H1 (cell line): ENCODE data around the gene FAM193A.

Experiments
- CTCF ChIP-seq, 3 experiments: IDR thresholded peaks; 1 replicate in 2 of 3; 2 replicates in 1 of 3; pipeline versions ENCODE4 v1.5.1 to v1.6.1; 2011; ENCODE audit warnings: low read length in 3 of 3, mild to moderate bottlenecking in 3 of 3, inconsistent platforms in 2 of 3, low read depth in 1 of 3, moderate library complexity in 1 of 3; ENCODE audit not compliant: insufficient read depth in 1 of 3; ENCODE audit errors: control extremely low read depth in 1 of 3
- E2F6 ChIP-seq: IDR thresholded peaks from 2 replicates; pipeline ENCODE4 v1.6.1; 2012; ENCODE audit warnings: inconsistent platforms

- TF ChIP-seq CTCF (IDR thresholded peaks at IDR 0.05; ENCODE audit: control extremely low read depth in 1 of 3, insufficient read depth in 1 of 3, low read depth in 1 of 3, low read length in 3 of 3) (no peak), E2F6 (no peak)
Measured at GRCh38 chr4:2510351-2511259, 25.8 kb upstream of the FAM193A start.
